HCT116 (cell line): ENCODE measurements around the gene HSBP1. TPM values are rescaled to one million over a fixed set of nuclear protein-coding genes. Genes with fewer than 3 reads are reported as not detected.

ENCODE experiments used
- ATAC-seq: fragments of 200-7000 bp; cut with Tn5 transposase; 2 replicates; pipeline ENCODE4 v1.9.1; 2020; ENCODE audit warnings: mild to moderate bottlenecking, moderate library complexity
- BruUV-seq: library from RNA; stranded (reverse); fragments of 400-500 nt; replicated peaks from 2 replicates; lab custom pipeline; 2021; lab: Mats Ljungman, UMichigan
- CTCF ChIA-PET: fragments of 300-600 bp; sonication (Branson Sonifier 250); formaldehyde crosslinking; loops from one replicate; lab custom pipeline; 2021; ENCODE audit warnings: antibody characterized with exemption; lab: Charles Lee
- POLR2A ChIA-PET: fragments of 300-600, 350-600 bp; sonication (Branson Sonifier 250); formaldehyde crosslinking; loops from one replicate; lab custom pipeline; 2021; ENCODE audit warnings: antibody characterized with exemption; lab: Charles Lee
- RAD21 ChIA-PET, 2 experiments: fragments of 300-600 bp; sonication (Branson Sonifier 250); formaldehyde crosslinking; loops; one replicate each; lab custom pipeline; 2023; ENCODE audit warnings: low total read pairs in 2 of 2; ENCODE audit not compliant: uncharacterized antibody in 2 of 2, unreplicated experiment in 2 of 2, low non-redundant PET in 1 of 2; lab: Charles Lee
- DNase-seq: peaks from one replicate; pipeline ENCODE4 v3.0.0-alpha.2; 2010; ENCODE audit warnings: low read depth, low spot score
- H2AFZ ChIP-seq: fragments of 200-600 bp; shearing (Covaris generic), sonication (generic); 2 replicates; pipeline ENCODE4 v1.6.1; 2017; ENCODE audit warnings: low read depth, mixed run types, mixed read lengths, antibody characterized with exemption, low read length; ENCODE audit not compliant: poor library complexity, severe bottlenecking
- H3K27ac ChIP-seq: 2 replicates; pipeline ENCODE4 v1.5.1; 2012; ENCODE audit warnings: low read depth, low read length
- H3K27me3 ChIP-seq: fragments of 200-600 bp; sonication (generic); 2 replicates; pipeline ENCODE4 v1.6.1; 2016; ENCODE audit warnings: mixed run types, low read length, mixed read lengths; ENCODE audit not compliant: insufficient read depth
- H3K36me3 ChIP-seq, 2 experiments: fragments of 200-500 bp in 1 of 2; fragments of 200-600 bp in 1 of 2; sonication (Bioruptor generic) in 1 of 2; sonication (generic) in 1 of 2; 2 replicates each; pipeline versions ENCODE4 v1.5.1 to v1.6.1; 2014 to 2016; ENCODE audit warnings: low read length in 2 of 2, inconsistent platforms in 1 of 2, mixed read lengths in 1 of 2, mixed run types in 1 of 2; ENCODE audit not compliant: insufficient read depth in 2 of 2, control insufficient read depth in 1 of 2
- H3K4me1 ChIP-seq, 2 experiments: fragments of 200-600 bp in 1 of 2; sonication (generic) in 1 of 2; 2 replicates each; pipeline versions ENCODE4 v1.5.1 to v1.6.1; 2012 to 2017; ENCODE audit warnings: low read length in 2 of 2, inconsistent platforms in 1 of 2, mild to moderate bottlenecking in 1 of 2, mixed read lengths in 1 of 2, mixed run types in 1 of 2, moderate library complexity in 1 of 2; ENCODE audit not compliant: insufficient read depth in 2 of 2, control insufficient read depth in 1 of 2
- H3K4me2 ChIP-seq: fragments of 200-600 bp; sonication (generic); 2 replicates; pipeline ENCODE4 v1.6.1; 2017; ENCODE audit warnings: mixed run types, low read length, mixed read lengths
- H3K4me3 ChIP-seq, 2 experiments: fragments of 200-600 bp in 1 of 2; sonication (generic) in 1 of 2; replicated peaks in 1 of 2; 2 replicates each; pipeline ENCODE4 v1.5.1; 2011 to 2016; ENCODE audit warnings: low read length in 2 of 2, control low read depth in 1 of 2, low read depth in 1 of 2, mild to moderate bottlenecking in 1 of 2, mixed read lengths in 1 of 2, mixed run types in 1 of 2
- H3K79me2 ChIP-seq: fragments of 200-600 bp; sonication (generic); 2 replicates; pipeline ENCODE4 v1.6.1; 2017; ENCODE audit warnings: mild to moderate bottlenecking, mixed run types, low read length, moderate library complexity, mixed read lengths; ENCODE audit not compliant: insufficient read depth
- H3K9ac ChIP-seq: fragments of 200-600 bp; sonication (generic); 2 replicates; pipeline ENCODE4 v1.6.1; 2016; ENCODE audit warnings: low read length, mixed read lengths
- H3K9me2 ChIP-seq: fragments of 200-600 bp; sonication (generic), shearing (Covaris generic); 2 replicates; pipeline ENCODE4 v1.6.1; 2017; ENCODE audit warnings: mixed run types, mild to moderate bottlenecking, moderate library complexity; ENCODE audit not compliant: insufficient read depth
- H3K9me3 ChIP-seq, 2 experiments: fragments of 200-500 bp in 1 of 2; fragments of 200-600 bp in 1 of 2; sonication (Bioruptor generic) in 1 of 2; sonication (generic) in 1 of 2; 2 replicates each; pipeline ENCODE4 v1.6.1; 2014 to 2017; ENCODE audit warnings: low read length in 2 of 2, mixed read lengths in 2 of 2, inconsistent platforms in 1 of 2, low read depth in 1 of 2, mild to moderate bottlenecking in 1 of 2, mixed run types in 1 of 2, moderate library complexity in 1 of 2; ENCODE audit not compliant: control insufficient read depth in 1 of 2, insufficient read depth in 1 of 2
- H4K20me1 ChIP-seq: fragments of 200-600 bp; sonication (generic), shearing (Covaris generic); 2 replicates; pipeline ENCODE4 v1.6.1; 2017; ENCODE audit warnings: mixed run types, mild to moderate bottlenecking, moderate library complexity; ENCODE audit not compliant: insufficient read depth
- ELF1 ChIP-seq: IDR thresholded peaks from 2 replicates; pipeline ENCODE4 v1.6.1; 2012; ENCODE audit warnings: low read depth, borderline replicate concordance
- JUND ChIP-seq: IDR thresholded peaks from 2 replicates; pipeline ENCODE4 v1.6.1; 2012
- RAD21 ChIP-seq: IDR thresholded peaks from 2 replicates; pipeline ENCODE4 v1.6.1; 2012; ENCODE audit warnings: low read depth, mild to moderate bottlenecking
- SP1 ChIP-seq: IDR thresholded peaks from 2 replicates; pipeline ENCODE4 v1.6.1; 2012; ENCODE audit warnings: low read depth
- TCF7L2 ChIP-seq: IDR thresholded peaks from 2 replicates; pipeline ENCODE4 v1.7.0; 2011; ENCODE audit warnings: borderline replicate concordance, inconsistent platforms; ENCODE audit not compliant: insufficient read depth, insufficient read length; ENCODE audit errors: extremely low read depth
- intact Hi-C: fragments of 100-400 bp; cut with micrococcal nuclease; formaldehyde crosslinking; loops from 2 replicates; pipeline ENCODE4 v1.10.0; 2022
- total RNA-seq: library from RNA; stranded (reverse); gene quantifications from one replicate; pipeline ENCODE4 v1.2.1, GENCODE V29; 2021; ENCODE audit not compliant: unreplicated experiment
- TF ChIP-seq, protein P1 (sequence below): IDR thresholded peaks from 2 replicates; pipeline ENCODE4 v1.6.1; 2012
- TF ChIP-seq, protein P2 (sequence below): IDR thresholded peaks from 2 replicates; pipeline ENCODE4 v1.6.1; 2012
- TF ChIP-seq, protein P3 (sequence below): IDR thresholded peaks from 2 replicates; pipeline ENCODE4 v1.6.1; 2011; ENCODE audit warnings: mild to moderate bottlenecking, low read length, moderate library complexity; ENCODE audit not compliant: insufficient replicate concordance; ENCODE audit errors: extremely low read depth

The HSBP1 gene
- total RNA-seq, 1 experiment from 2014 or later, result 270 TPM

DNA sequence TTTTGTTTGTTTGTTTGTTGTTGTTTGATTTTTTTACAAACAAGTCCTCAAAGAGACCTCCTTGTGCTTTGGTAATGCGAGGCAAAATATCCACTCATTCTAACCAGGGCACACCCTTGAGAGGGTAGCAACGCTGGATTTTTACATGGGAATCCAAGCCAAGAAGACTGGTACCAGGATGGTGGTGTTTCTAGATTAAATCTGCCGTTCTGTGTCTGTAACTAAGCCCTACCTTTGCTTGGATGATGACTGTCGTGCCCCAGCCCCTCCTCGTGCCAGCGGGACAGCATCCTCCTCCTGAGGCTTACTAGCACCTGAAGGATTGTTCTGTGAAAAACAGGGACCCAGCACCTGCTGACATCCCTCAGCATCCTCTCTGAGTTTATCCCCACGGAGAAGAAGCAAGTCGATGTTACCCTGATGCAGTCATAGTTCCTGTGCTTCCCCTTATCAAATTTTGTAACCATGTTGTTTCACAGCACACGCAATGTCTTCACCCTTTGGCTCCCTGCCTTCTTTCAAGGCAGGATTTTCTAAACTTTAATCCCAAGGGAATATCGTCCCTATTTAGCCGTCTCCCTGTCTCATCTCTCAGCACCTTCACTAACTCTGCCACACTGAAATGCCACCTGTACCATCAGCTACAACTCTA, 5.1 kb upstream of the HSBP1 start:
- DNase-seq, result no peak
- Histone ChIP-seq H4K20me1 (no peaks in the 10 kb centered on the region), H3K9me2 (no peaks in the 10 kb centered on the region), H3K27me3 (no peaks in the 10 kb centered on the region), H3K36me3 (no peaks in the 10 kb centered on the region), H3K9me3 (no peaks in the 10 kb centered on the region), H3K9ac (no peak overlapping the region), H3K4me2 (no peak overlapping the region), H3K4me1 (peaks cover 4 to 22% of the 10 kb centered on the region in 2 experiments; a peak in 3 of 4 replicates), H3K27ac (no peak overlapping the region), H2AFZ (no peak overlapping the region), H3K4me3 (no peak overlapping the region), H3K79me2 (no peaks in the 10 kb centered on the region)
- BruUV-seq, result no TSS peak
- CTCF ChIA-PET, result no interaction called here
- intact Hi-C loops, result no loop called here
- ATAC-seq, result no peak
- RAD21 ChIA-PET, result interaction anchor here in 1 of 2 experiments (0.7 kb wide), 1 partner anchor 86 kb away, joined by 3 read pairs; no protein-coding TSS in a partner anchor
- TF ChIP-seq JUND, result no peak
- POLR2A ChIA-PET, result no interaction called here

DNA sequence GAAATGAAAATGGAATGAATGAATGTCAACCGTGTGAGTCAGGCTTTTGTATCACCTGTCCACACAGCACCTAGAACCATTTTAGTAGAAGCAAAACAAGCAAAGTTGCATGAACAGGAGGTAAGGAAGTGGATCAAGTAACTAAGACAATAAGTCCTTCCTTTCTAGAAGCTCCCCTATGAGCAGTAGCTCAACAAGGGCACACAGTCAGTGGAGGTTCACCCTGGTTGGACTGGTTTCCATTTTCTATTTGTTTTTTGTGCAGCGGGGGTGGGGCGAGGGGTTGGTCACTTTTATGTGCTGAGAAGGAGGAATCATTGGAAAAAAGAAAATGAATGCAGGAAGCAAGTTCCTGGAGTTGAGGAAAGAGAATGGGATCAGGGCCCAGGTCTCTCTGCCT, 4.0 kb upstream of the HSBP1 start:
- ChIA-PET POLR2A (no interaction called here), CTCF (no interaction called here), RAD21 (no interaction called here)
- no TSS peak for BruUV-seq
- DNase-seq (no peak), ATAC-seq (no peak)
- H2AFZ ChIP-seq, result no peak overlapping the region
- intact Hi-C loops, result no loop called here
- H3K27ac ChIP-seq, result no peak overlapping the region
- H3K4me2 ChIP-seq, result no peak overlapping the region
- TF ChIP-seq ELF1, result no peak
- TF ChIP-seq, protein P1, sequence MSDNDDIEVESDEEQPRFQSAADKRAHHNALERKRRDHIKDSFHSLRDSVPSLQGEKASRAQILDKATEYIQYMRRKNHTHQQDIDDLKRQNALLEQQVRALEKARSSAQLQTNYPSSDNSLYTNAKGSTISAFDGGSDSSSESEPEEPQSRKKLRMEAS, result no peak
- TF ChIP-seq, protein P2, sequence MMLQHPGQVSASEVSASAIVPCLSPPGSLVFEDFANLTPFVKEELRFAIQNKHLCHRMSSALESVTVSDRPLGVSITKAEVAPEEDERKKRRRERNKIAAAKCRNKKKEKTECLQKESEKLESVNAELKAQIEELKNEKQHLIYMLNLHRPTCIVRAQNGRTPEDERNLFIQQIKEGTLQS, result no peak
- no peak for TF ChIP-seq RAD21
- TF ChIP-seq SP1, result no peak
- TF ChIP-seq, protein P3, sequence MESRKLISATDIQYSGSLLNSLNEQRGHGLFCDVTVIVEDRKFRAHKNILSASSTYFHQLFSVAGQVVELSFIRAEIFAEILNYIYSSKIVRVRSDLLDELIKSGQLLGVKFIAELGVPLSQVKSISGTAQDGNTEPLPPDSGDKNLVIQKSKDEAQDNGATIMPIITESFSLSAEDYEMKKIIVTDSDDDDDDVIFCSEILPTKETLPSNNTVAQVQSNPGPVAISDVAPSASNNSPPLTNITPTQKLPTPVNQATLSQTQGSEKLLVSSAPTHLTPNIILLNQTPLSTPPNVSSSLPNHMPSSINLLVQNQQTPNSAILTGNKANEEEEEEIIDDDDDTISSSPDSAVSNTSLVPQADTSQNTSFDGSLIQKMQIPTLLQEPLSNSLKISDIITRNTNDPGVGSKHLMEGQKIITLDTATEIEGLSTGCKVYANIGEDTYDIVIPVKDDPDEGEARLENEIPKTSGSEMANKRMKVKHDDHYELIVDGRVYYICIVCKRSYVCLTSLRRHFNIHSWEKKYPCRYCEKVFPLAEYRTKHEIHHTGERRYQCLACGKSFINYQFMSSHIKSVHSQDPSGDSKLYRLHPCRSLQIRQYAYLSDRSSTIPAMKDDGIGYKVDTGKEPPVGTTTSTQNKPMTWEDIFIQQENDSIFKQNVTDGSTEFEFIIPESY, result no peak
- no peak for TF ChIP-seq TCF7L2
- H3K36me3 ChIP-seq, result no peaks in the 10 kb centered on the region
- no peaks in the 10 kb centered on the region for H3K9me3 ChIP-seq
- H3K9me2 ChIP-seq, result no peaks in the 10 kb centered on the region
- H3K4me3 ChIP-seq, result no peak overlapping the region
- H3K4me1 ChIP-seq, result peaks cover 4 to 22% of the 10 kb centered on the region in 2 experiments; a peak in 3 of 4 replicates
- H4K20me1 ChIP-seq, result no peaks in the 10 kb centered on the region
- H3K27me3 ChIP-seq, result no peaks in the 10 kb centered on the region
- H3K79me2 ChIP-seq, result peaks cover 10% of the 10 kb centered on the region
- no peak overlapping the region for H3K9ac ChIP-seq
